GM13976 (cell line): ENCODE measurements around the gene RAB10.
"Not testable (repeated sequence)": the region's sequence is repeated elsewhere in the genome, so short reads cannot be mapped to it uniquely, and the experiment has no call there.

ENCODE experiments used
- DNase-seq: peaks from one replicate; pipeline ENCODE4 v3.0.0; 2012; ENCODE audit warnings: low spot score
- CTCF ChIP-seq: IDR thresholded peaks from 2 replicates; pipeline ENCODE4 v1.5.1; 2012; ENCODE audit warnings: borderline replicate concordance, mild to moderate bottlenecking; ENCODE audit not compliant: insufficient read depth; ENCODE audit errors: extremely low read depth, missing control alignments, control extremely low read depth
- in situ Hi-C: fragments of 300-500 bp; cut with MboI; formaldehyde crosslinking; loops from one replicate; pipeline ENCODE4 v1.12.0; 2022; ENCODE audit warnings: low sequenced_read_pairs, mixed read lengths, inconsistent platforms; ENCODE audit not compliant: unreplicated experiment

Gene RAB10

GRCh38 chr2:26103752-26104151 is 69.9 kb downstream of the RAB10 start:
- no peak for TF ChIP-seq CTCF
- in situ Hi-C loops = no loop called here
- no peak for DNase-seq

- DNase-seq, in situ Hi-C loops: not testable (repeated sequence)
Observed at GRCh38 chr2:26108701-26109100, 74.8 kb downstream of the RAB10 start.

GRCh38 chr2:26112201-26112600 is 78.3 kb downstream of the RAB10 start:
- no peak for TF ChIP-seq CTCF
- no peak for DNase-seq
- in situ Hi-C loops = no loop called here

- in situ Hi-C loops = no loop called here
- DNase-seq = no peak
- no peak for TF ChIP-seq CTCF
Observed at GRCh38 chr2:26114151-26114550, 80.3 kb downstream of the RAB10 start.

- no peak for DNase-seq
- no peak for TF ChIP-seq CTCF
- in situ Hi-C loops = no loop called here
Observed at GRCh38 chr2:26118682-26119081, 84.8 kb downstream of the RAB10 start.

GRCh38 chr2:26119521-26119920 is 85.6 kb downstream of the RAB10 start:
- DNase-seq = no peak
- TF ChIP-seq CTCF = no peak
- in situ Hi-C loops = no loop called here

- no peak for DNase-seq
- in situ Hi-C loops = no loop called here
- no peak for TF ChIP-seq CTCF
Observed at GRCh38 chr2:26122630-26123029, 88.7 kb downstream of the RAB10 start.

- no peak for TF ChIP-seq CTCF
- DNase-seq = no peak
- in situ Hi-C loops = no loop called here
Observed at GRCh38 chr2:26123426-26123825, 89.5 kb downstream of the RAB10 start.
